HepG2 (cell line): Measurements from ENCODE around the gene IFT52.

ENCODE experiments used
- BRD4 ChIP-seq: sonication (generic); formaldehyde crosslinking; IDR thresholded peaks from 2 replicates; pipeline ENCODE4 v1.4.0; 2020; ENCODE audit warnings: missing genetic modification reagents
- CREM ChIP-seq, 2 experiments: sonication (generic) in 1 of 2; formaldehyde crosslinking in 1 of 2; IDR thresholded peaks; 2 replicates each; pipeline versions ENCODE4 v1.4.0 to v1.6.1; 2016 to 2020; ENCODE audit warnings: antibody characterized with exemption in 1 of 2, mild to moderate bottlenecking in 1 of 2, missing genetic modification reagents in 1 of 2
- CTCF ChIP-seq: sonication (generic); formaldehyde crosslinking; IDR thresholded peaks from 2 replicates; pipeline ENCODE4 v1.5.0; 2020; ENCODE audit warnings: mild to moderate bottlenecking, missing genetic modification reagents, moderate library complexity
- FIP1L1 ChIP-seq: fragments of 200-400 bp; formaldehyde crosslinking; IDR thresholded peaks from 2 replicates; pipeline ENCODE4 v1.6.1; 2018; ENCODE audit warnings: low read depth, mild to moderate bottlenecking, low read length, moderate library complexity, borderline replicate concordance; ENCODE audit not compliant: insufficient read depth
- FOSL2 ChIP-seq: sonication (generic); formaldehyde crosslinking; IDR thresholded peaks from 2 replicates; pipeline ENCODE4 v1.4.0; 2020; ENCODE audit warnings: missing genetic modification reagents
- MAFK ChIP-seq, 2 experiments: IDR thresholded peaks in 1 of 2; conservative IDR thresholded peaks in 1 of 2; 2 replicates each; pipeline ENCODE4 v1.6.1; 2011; ENCODE audit warnings: improper control_type of control experiment in 2 of 2, low read length in 2 of 2
- RXRA ChIP-seq: sonication (generic); formaldehyde crosslinking; IDR thresholded peaks from 2 replicates; pipeline ENCODE4 v1.5.1; 2020; ENCODE audit warnings: missing genetic modification reagents
- ZBTB40 ChIP-seq, 2 experiments: fragments of 450-650 bp in 1 of 2; sonication (generic) in 1 of 2; formaldehyde crosslinking in 1 of 2; IDR thresholded peaks; 2 replicates each; pipeline versions ENCODE4 v1.6.1 to v1.8.0; 2016 to 2022; ENCODE audit warnings: antibody characterized with exemption in 1 of 2, mild to moderate bottlenecking in 1 of 2, missing genetic modification reagents in 1 of 2
- ZFP36L1 ChIP-seq: sonication (generic); formaldehyde crosslinking; IDR thresholded peaks from 2 replicates; pipeline ENCODE4 v1.8.0; 2022; ENCODE audit warnings: mild to moderate bottlenecking, missing genetic modification reagents, moderate library complexity

GRCh38 chr20:43690943-43691598 is 100.3 kb downstream of the IFT52 start:
- no peak for TF ChIP-seq BRD4
- no peak for TF ChIP-seq MAFK (conservative IDR thresholded peaks at IDR 0.05 in 1 of 2, IDR thresholded peaks at IDR 0.05 in 1 of 2; ENCODE audit: low read length in 2 of 2)
- no peak for TF ChIP-seq ZBTB40 (IDR thresholded peaks at IDR 0.05)
- TF ChIP-seq ZBTB40 (CRISPR knock-in tag; IDR thresholded peaks at IDR 0.05) = no peak
- TF ChIP-seq RXRA (CRISPR knock-in tag) = no peak
- no peak for TF ChIP-seq CREM (IDR thresholded peaks at IDR 0.05)
- TF ChIP-seq CREM (CRISPR knock-in tag; IDR thresholded peaks at IDR 0.05) = no peak
- TF ChIP-seq FOSL2 (CRISPR knock-in tag) = no peak
- no peak for TF ChIP-seq CTCF
- no peak for TF ChIP-seq FIP1L1
- TF ChIP-seq ZFP36L1 (CRISPR knock-in tag) = no peak
